ENCODE data around the gene SNTB2.

SNTB2 gene

DNA sequence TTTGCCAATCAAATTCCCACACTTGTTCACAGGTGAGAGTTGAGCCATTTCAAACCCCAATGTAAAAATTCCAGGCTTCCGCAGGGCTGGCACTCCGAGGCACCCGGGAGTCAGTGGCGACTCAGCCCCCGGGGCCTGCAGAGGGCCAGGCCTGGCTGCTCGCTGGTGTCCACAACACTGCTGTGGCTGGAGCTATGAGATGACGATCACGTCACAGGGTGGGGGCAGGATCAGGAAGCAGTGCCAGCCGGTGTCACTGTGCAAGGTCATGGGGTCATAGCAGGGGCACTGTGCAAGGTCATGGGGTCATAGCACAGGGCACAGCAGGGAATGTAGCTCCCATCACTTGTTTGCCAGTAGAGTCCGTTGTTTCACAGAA, 131.9 kb downstream of the SNTB2 start:
- no peak for DNase-seq (ENCODE audit: low spot score)

DNA sequence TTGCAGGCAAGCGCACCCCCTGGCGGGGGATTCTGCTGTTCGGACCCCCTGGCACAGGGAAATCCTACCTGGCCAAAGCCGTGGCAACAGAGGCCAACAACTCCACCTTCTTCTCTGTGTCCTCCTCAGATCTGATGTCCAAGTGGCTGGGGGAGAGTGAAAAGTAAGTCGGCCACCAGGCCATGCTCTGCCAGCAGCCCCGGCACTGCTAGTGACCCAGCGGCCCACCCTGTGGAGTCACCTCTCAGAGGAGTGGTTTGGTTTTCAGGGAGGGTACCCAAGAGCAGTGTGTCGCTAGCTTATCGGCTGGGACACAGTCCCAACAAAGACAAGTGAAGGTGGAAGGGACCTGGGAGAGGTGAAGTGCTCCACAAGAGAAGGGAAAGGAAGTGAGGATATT, 132.4 kb downstream of the SNTB2 start:
- DNase-seq (ENCODE audit: low spot score): no peak

DNA sequence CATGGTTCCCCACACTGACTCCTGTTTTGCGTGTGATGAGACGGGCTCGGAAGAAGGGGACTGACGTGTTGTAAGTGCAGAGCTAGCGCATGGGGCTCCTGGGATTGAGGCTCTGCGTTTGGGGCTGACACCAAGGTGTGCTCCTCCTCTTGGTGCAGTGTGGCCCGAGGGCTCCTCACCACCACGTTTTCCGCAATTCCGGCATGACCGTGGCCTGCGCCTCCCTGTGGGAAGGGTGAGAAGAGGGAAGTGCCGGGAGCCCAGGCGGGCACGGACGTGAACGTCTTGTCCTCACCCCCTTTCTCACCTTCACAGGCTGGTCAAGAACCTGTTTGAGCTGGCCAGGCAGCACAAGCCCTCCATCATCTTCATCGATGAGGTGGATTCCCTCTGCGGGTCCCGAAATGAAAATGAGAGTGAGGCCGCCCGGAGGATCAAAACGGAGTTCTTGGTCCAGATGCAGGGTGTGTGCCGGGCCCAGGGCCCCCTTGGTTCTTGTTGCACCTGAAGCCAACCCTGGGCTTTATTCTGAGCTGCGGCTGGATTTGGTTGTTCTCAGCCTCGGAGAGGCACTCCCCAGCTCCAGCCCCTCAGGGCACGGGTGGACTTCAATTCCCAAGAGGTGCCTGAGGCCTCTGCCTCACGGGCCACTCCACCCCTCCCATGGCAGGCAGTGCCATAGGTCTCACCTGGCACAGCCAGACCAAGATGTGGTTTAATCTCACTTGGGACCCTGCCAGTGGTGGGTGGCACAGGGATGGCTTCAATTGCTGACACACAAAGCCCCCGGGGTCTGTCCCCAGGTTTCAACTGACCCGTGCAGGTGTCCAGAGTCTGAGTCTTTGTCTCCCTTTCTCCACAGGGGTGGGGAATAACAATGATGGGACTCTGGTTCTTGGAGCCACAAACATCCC, 133.1 kb downstream of the SNTB2 start:
- DNase-seq (ENCODE audit: low spot score): no peak

GRCh38 chr16:69320740-69321073, 133.7 kb downstream of the SNTB2 start:
- DNase-seq (ENCODE audit: low spot score): no peak

DNA sequence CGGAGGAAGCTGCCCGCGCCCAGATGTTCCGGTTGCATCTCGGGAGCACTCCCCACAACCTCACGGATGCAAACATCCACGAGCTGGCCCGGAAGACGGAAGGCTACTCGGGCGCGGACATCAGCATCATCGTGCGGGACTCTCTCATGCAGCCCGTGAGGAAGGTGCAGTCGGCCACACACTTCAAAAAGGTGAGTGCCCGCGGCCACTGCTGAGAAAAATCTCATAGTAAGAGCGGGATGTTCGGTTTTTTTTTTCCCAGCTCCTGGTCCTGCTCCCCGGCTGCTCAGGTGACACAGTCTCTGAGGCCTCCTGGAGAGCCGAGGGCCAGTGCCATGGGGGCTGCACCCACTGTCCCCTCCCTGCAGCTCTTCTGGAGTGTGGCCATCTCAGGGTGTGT, 134.1 kb downstream of the SNTB2 start:
- no peak for DNase-seq (ENCODE audit: low spot score)

GRCh38 chr16:69322343-69322742, 135.4 kb downstream of the SNTB2 start:
- DNase-seq (ENCODE audit: low spot score): no peak

GRCh38 chr16:69323415-69323814, 136.5 kb downstream of the SNTB2 start:
- peak; percentile 25 for DNase-seq (ENCODE audit: low spot score)

GRCh38 chr16:69324013-69324531, 137.1 kb downstream of the SNTB2 start:
- DNase-seq (ENCODE audit: low spot score): peak; percentile 64

DNA sequence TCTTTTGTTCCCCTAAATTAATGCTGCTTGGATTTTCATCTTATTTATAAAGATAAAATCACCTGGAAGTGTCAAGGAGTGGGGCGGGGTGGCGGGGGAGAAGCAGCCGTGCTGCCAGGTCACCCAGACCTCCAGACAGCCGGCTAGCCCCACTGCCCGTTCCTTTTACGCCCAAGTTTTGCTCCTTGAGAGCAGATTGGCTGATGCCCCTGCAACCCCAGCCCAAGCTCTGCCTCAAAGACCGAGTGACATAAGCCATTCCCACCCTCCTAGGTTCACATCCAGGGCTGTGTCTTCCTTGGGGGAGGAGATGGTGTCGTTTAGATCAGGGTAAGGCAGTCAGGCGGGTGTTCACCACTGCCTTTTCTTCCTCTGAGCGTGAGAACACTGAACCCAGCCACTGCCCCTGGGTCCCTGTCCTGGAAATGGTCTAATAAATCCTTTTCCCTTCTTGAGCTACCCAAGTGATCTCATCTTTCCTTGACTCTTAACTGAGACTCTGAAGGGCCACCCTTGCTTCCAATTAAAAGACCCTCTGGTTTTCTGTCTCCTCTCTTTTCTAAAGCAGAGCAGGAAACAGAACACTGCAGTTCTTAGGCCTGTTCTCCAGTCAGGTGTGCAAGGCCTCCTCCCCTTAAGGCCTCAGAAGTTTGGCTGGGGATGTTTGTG, 137.8 kb downstream of the SNTB2 start:
- DNase-seq (ENCODE audit: low spot score): no peak

GRCh38 chr16:69325784-69326171, 138.8 kb downstream of the SNTB2 start:
- DNase-seq (ENCODE audit: low spot score): no peak

DNA sequence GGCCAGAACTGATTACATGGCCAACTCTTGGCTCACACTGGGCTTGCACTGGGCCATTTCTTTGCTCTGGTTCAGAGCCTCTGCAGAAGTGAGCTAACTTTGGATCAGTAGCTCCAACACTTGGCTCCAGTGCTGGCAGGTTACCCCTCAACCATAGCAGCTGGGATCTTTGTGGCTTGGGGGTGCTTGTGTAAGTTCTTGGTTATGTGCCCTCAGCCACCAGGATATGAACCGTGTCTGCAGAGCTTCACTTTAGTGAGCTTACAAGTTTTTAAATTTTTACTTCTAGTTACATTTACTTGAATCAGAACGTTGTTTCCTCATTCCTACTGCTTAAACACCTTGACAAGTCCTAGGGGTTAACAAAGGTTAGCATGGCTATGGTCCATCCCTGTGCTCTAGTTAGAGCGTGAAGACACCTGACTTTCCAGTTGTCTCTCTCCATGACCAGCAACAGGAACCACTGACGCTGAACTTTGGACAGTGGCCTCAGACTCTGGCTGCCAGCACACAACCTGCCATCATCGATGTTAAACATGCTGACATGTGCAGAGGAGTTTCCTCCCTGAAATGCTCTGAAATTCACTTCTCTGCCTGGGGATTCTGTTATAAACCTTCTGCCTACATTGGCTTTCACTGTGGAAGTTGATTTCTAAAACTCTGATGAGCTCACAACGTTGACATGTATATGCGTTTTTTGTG, 139.4 kb downstream of the SNTB2 start:
- DNase-seq (ENCODE audit: low spot score): peak; percentile 92

GRCh38 chr16:69327585-69328310, 140.8 kb downstream of the SNTB2 start:
- DNase-seq (ENCODE audit: low spot score): no peak

DNA sequence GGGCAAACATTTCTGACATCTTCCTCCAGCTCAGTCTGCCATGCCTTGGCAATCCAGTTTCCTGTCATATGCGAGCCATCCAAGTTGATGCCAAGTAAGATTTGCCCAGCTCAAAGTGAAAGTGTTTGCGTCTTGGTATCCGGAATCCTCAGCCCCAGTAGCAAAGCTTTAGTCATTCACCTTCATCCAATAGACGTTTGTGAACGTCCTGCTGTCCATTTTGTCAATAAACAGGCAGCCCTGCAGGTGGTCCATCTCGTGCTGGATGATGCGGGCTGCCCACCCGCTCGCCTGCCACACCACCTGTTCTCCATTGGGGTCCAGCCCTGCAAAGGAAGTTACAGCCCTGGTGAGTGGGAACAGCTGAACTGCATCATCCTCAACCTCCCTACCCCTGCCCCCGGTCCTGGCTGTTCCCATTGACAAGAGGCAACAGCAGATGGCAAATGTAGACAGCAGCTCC, 141.9 kb downstream of the SNTB2 start:
- DNase-seq (ENCODE audit: low spot score): peak; percentile 78

GRCh38 chr16:69329369-69330285, 142.7 kb downstream of the SNTB2 start:
- DNase-seq (ENCODE audit: low spot score): peak; percentile 48

- peak; percentile 95 for DNase-seq (ENCODE audit: low spot score)
These were observed 143.5 kb downstream of the SNTB2 start, which contains the start of gene PDF for GRCh38 chr16:69330286-69331109. TSS of gene PDF (minus strand) at chr16:69330588. CDS start at chr16:69330570, 18 bp downstream.

- no peak for DNase-seq (ENCODE audit: low spot score)
These were observed 147.7 kb downstream of the SNTB2 start for GRCh38 chr16:69334696-69335095.

- no peak for DNase-seq (ENCODE audit: low spot score)
These were observed 151.8 kb downstream of the SNTB2 start for GRCh38 chr16:69338557-69339288.

GRCh38 chr16:69339289-69340094, 152.5 kb downstream of the SNTB2 start, which contains the start of the genes COG8 and NIP7:
TSS of gene COG8 (minus strand) at chr16:69339564. CDS start at chr16:69339552, 12 bp downstream.
TSS of gene NIP7 (plus strand) at chr16:69339772. CDS start at chr16:69339830, 58 bp downstream.
- peak; percentile 99 for DNase-seq (ENCODE audit: low spot score)
